ENCODE results near the gene AEBP1.

The AEBP1 gene

GRCh38 chr7:44134943-44135628, 30.9 kb downstream of the AEBP1 start:
- no peak for DNase-seq (ENCODE audit: low spot score)
- no peak for TF ChIP-seq CTCF (IDR thresholded peaks at IDR 0.05; ENCODE audit: borderline replicate concordance, control extremely low read depth, extremely low read depth, insufficient read depth, missing control alignments)
- in situ Hi-C loops (cut with MboI; ENCODE audit: low sequenced_read_pairs, unreplicated experiment) = no loop called here

- no peak for DNase-seq (ENCODE audit: low spot score)
- TF ChIP-seq CTCF (IDR thresholded peaks at IDR 0.05; ENCODE audit: borderline replicate concordance, control extremely low read depth, extremely low read depth, insufficient read depth, missing control alignments) = no peak
These were observed 32.6 kb downstream of the AEBP1 start for GRCh38 chr7:44136731-44137130.

GRCh38 chr7:44138698-44139097, 34.6 kb downstream of the AEBP1 start:
- in situ Hi-C loops (cut with MboI; ENCODE audit: low sequenced_read_pairs, unreplicated experiment) = no loop called here
- no peak for DNase-seq (ENCODE audit: low spot score)
- no peak for TF ChIP-seq CTCF (IDR thresholded peaks at IDR 0.05; ENCODE audit: borderline replicate concordance, control extremely low read depth, extremely low read depth, insufficient read depth, missing control alignments)

More at GRCh38 chr7:44136731-44137130, 32.6 kb downstream of the AEBP1 start:
- in situ Hi-C loops (cut with MboI; ENCODE audit: low sequenced_read_pairs, unreplicated experiment) = no loop called here

GRCh38 chr7:44139311-44140010, 35.3 kb downstream of the AEBP1 start:
- no peak for TF ChIP-seq CTCF (IDR thresholded peaks at IDR 0.05; ENCODE audit: borderline replicate concordance, control extremely low read depth, extremely low read depth, insufficient read depth, missing control alignments)
- in situ Hi-C loops (cut with MboI; ENCODE audit: low sequenced_read_pairs, unreplicated experiment) = no loop called here
- no peak for DNase-seq (ENCODE audit: low spot score)

GRCh38 chr7:44140341-44140740, 36.2 kb downstream of the AEBP1 start:
- no peak for DNase-seq (ENCODE audit: low spot score)

More at GRCh38 chr7:44140341-44140740, 36.2 kb downstream of the AEBP1 start:
- no peak for TF ChIP-seq CTCF (IDR thresholded peaks at IDR 0.05; ENCODE audit: borderline replicate concordance, control extremely low read depth, extremely low read depth, insufficient read depth, missing control alignments)
- in situ Hi-C loops (cut with MboI; ENCODE audit: low sequenced_read_pairs, unreplicated experiment) = no loop called here

Data from GM13976 (cell line).